ENCODE measurements around the gene KLHL5.

The KLHL5 gene

DNA sequence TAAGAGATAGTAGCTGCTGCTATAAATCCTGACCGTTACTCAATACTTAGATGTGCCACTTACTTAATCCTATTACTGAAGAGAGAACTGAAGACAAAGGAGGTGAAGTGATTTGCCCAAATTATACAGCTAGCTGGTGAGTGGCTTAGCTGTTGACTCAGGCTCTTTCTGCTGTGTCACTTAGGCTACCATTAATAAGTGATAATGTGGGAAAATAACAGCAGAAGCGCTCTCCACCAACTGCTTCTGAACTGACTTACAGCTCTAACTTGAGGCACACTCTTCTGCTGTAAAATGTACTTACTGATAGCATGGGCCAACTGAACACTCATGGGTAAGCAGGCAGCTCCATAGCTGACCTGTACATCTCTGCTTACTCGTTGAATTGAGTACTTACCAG is 7.5 kb upstream of the KLHL5 start:
- H3K27ac Mint-ChIP-seq = no peak overlapping the region
- no peak overlapping the region for H3K4me3 Mint-ChIP-seq
- H3K36me3 Mint-ChIP-seq = no peaks in the 10 kb centered on the region
- no peaks in the 10 kb centered on the region for H3K9me3 Mint-ChIP-seq
- no peaks in the 10 kb centered on the region for H3K27me3 Mint-ChIP-seq
- H3K4me1 Mint-ChIP-seq = peaks cover 49% of the 10 kb centered on the region

GRCh38 chr4:39056023-39056422 is 6.0 kb upstream of the KLHL5 start:
- Mint-ChIP-seq H3K36me3 (no peaks in the 10 kb centered on the region), H3K27ac (no peak overlapping the region), H3K27me3 (no peaks in the 10 kb centered on the region), H3K4me3 (no peak overlapping the region), H3K9me3 (no peaks in the 10 kb centered on the region), H3K4me1 (peaks cover 55% of the 10 kb centered on the region)

DNA sequence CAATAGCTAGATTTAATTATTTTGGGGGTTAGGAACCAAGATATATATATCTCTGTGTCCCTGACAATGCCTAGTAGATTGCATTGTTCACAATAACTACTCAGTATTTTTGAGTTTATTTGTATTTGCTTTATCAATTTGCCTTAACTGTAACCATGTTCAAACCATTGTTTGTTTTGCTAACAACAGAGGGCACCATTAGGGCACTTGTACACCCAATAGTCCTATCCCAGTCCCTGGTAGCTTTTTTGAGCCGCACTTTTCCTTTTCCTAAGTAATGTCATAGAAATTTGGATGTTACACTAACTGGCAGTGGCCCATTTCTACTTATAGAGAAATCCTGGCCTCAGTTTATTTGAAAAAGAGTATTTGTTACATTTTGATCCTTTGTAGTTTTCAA is 575 bp upstream of the KLHL5 start:
- Mint-ChIP-seq H3K36me3 (peaks cover 2% of the 10 kb centered on the region), H3K9me3 (no peaks in the 10 kb centered on the region), H3K27ac (no peak overlapping the region), H3K27me3 (no peaks in the 10 kb centered on the region), H3K4me3 (no peak overlapping the region), H3K4me1 (peaks cover 46% of the 10 kb centered on the region)

DNA sequence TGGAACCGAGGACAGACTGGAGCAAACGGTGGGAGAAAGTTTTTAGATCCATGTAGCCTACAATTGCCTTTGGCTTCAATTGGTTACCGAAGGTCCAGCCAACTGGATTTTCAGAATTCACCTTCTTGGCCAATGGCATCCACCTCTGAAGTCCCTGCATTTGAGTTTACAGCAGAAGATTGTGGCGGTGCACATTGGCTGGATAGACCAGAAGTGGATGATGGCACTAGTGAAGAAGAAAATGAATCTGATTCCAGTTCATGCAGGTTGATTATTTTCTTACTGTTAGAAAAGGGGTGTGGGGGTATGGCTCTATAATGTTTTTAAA is 702 bp downstream of the KLHL5 start:
- Mint-ChIP-seq H3K27me3 (no peaks in the 10 kb centered on the region), H3K4me3 (no peak overlapping the region), H3K36me3 (peaks cover 2% of the 10 kb centered on the region), H3K4me1 (peaks cover 45% of the 10 kb centered on the region), H3K27ac (no peak overlapping the region), H3K9me3 (no peaks in the 10 kb centered on the region)

DNA sequence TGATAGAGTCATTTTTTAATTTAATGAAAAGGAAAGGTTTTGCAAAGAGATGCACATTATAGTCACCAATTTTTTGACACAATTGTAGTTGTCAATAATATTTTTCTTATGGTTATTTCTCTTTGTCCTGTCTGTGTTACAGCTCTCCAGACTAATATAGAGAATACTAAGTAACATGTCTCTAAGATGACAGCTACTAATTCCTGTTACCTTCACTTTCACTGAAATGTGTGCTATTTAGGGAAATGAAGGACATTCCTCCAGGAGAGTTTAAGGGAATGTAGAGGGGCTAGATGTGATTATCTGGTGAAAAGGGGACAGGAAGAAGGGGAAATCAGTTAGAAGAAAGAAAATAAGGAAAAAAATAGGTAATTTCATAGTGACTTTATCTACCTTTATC is 1.4 kb downstream of the KLHL5 start:
- no peaks in the 10 kb centered on the region for H3K9me3 Mint-ChIP-seq
- H3K4me1 Mint-ChIP-seq = peaks cover 49% of the 10 kb centered on the region
- H3K4me3 Mint-ChIP-seq = no peak overlapping the region
- H3K36me3 Mint-ChIP-seq = peaks cover 5% of the 10 kb centered on the region
- no peaks in the 10 kb centered on the region for H3K27me3 Mint-ChIP-seq
- H3K27ac Mint-ChIP-seq = no peak overlapping the region

GRCh38 chr4:39066371-39066770 is 4.3 kb downstream of the KLHL5 start:
- Mint-ChIP-seq H3K27me3 (no peaks in the 10 kb centered on the region), H3K36me3 (peaks cover 5% of the 10 kb centered on the region), H3K27ac (no peak overlapping the region), H3K4me3 (no peak overlapping the region), H3K9me3 (no peaks in the 10 kb centered on the region), H3K4me1 (peaks cover 40% of the 10 kb centered on the region)

DNA sequence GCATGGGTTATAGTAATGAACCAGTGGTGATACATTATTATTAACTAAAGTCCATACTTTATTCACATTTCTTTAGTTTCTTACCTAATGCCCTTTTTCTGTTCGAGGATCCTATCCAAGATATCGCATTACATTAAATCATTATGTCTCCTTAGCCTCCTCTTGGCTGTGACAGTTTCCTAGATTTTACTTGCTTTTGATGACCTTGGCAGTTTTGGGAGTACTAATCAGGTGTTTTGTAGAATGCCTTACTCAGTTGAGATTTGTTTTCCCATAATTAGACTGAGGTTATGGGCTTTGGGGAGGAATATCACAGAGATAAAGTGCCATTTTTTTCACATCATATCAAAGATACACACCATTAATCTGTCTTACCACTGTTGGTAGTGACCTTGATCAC is 5.0 kb downstream of the KLHL5 start:
- Mint-ChIP-seq H3K4me3 (no peak overlapping the region), H3K4me1 (peaks cover 34% of the 10 kb centered on the region), H3K27me3 (no peaks in the 10 kb centered on the region), H3K36me3 (peaks cover 5% of the 10 kb centered on the region), H3K9me3 (no peaks in the 10 kb centered on the region), H3K27ac (no peak overlapping the region)

GRCh38 chr4:39067451-39067850 is 5.4 kb downstream of the KLHL5 start:
- no peak overlapping the region for H3K4me3 Mint-ChIP-seq
- H3K9me3 Mint-ChIP-seq = no peaks in the 10 kb centered on the region
- no peaks in the 10 kb centered on the region for H3K27me3 Mint-ChIP-seq
- H3K36me3 Mint-ChIP-seq = peaks cover 5% of the 10 kb centered on the region
- H3K27ac Mint-ChIP-seq = no peak overlapping the region
- H3K4me1 Mint-ChIP-seq = peaks cover 29% of the 10 kb centered on the region

- Mint-ChIP-seq H3K4me3 (no peak overlapping the region), H3K4me1 (peaks cover 17% of the 10 kb centered on the region), H3K36me3 (peaks cover 3% of the 10 kb centered on the region), H3K27me3 (no peaks in the 10 kb centered on the region), H3K27ac (no peak overlapping the region), H3K9me3 (no peaks in the 10 kb centered on the region)
Observed at GRCh38 chr4:39068907-39069306, 6.9 kb downstream of the KLHL5 start.

- no peaks in the 10 kb centered on the region for H3K27me3 Mint-ChIP-seq
- no peak overlapping the region for H3K27ac Mint-ChIP-seq
- no peaks in the 10 kb centered on the region for H3K4me1 Mint-ChIP-seq
- H3K36me3 Mint-ChIP-seq = peaks cover 17% of the 10 kb centered on the region
- H3K9me3 Mint-ChIP-seq = no peaks in the 10 kb centered on the region
- H3K4me3 Mint-ChIP-seq = no peak overlapping the region
Observed at GRCh38 chr4:39078829-39079228, 16.8 kb downstream of the KLHL5 start.

DNA sequence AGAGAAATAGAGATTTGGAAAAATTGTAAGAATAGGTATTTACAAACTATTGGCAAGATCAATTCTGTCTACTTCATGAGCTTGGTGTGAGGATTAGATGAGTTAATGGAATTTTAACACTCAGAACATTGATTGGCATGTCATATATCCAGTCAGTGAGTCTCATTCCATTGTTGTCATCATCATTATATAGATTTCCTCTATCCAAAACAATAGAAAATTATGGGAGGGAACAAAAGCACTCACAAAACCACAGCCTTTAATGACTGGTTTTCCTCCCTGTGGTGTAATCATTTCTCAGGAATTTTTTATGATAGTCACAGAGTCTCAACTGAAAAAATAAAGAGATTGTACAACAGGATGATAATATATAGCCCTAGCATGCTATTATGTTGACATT is 21.1 kb downstream of the KLHL5 start:
- Mint-ChIP-seq H3K4me3 (no peak overlapping the region), H3K27ac (no peak overlapping the region), H3K4me1 (no peaks in the 10 kb centered on the region), H3K9me3 (no peaks in the 10 kb centered on the region), H3K36me3 (peaks cover 16% of the 10 kb centered on the region), H3K27me3 (no peaks in the 10 kb centered on the region)

- Mint-ChIP-seq H3K27me3 (no peaks in the 10 kb centered on the region), H3K4me3 (no peak overlapping the region), H3K27ac (no peak overlapping the region), H3K4me1 (no peaks in the 10 kb centered on the region), H3K36me3 (peaks cover 17% of the 10 kb centered on the region), H3K9me3 (no peaks in the 10 kb centered on the region)
Observed at GRCh38 chr4:39085891-39086290, 23.9 kb downstream of the KLHL5 start.

DNA sequence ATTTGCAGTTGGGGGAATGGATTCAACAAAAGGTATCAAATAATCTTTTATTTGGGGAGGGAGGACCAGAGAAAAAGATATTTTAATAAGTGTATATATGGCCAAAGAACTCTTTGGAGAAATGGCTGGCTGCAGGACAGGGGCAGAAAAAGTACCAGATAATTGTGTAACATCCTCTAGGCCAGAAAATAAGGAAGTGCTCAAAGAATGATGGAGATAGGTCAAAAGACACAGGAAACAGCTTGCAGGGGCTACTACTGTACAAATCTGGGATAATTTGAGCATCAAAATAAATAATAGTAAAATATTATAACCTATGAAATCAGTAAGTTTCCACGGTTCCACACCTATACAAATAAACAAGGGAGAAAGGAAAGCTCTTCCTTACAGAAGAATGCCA is 34.8 kb downstream of the KLHL5 start:
- no peak overlapping the region for H3K4me3 Mint-ChIP-seq
- H3K27me3 Mint-ChIP-seq = no peaks in the 10 kb centered on the region
- no peak overlapping the region for H3K27ac Mint-ChIP-seq
- H3K4me1 Mint-ChIP-seq = no peaks in the 10 kb centered on the region
- H3K36me3 Mint-ChIP-seq = peaks cover 5% of the 10 kb centered on the region
- no peaks in the 10 kb centered on the region for H3K9me3 Mint-ChIP-seq

GRCh38 chr4:39097290-39097689 is 35.3 kb downstream of the KLHL5 start:
- Mint-ChIP-seq H3K27ac (no peak overlapping the region), H3K4me1 (no peaks in the 10 kb centered on the region), H3K9me3 (no peaks in the 10 kb centered on the region), H3K27me3 (no peaks in the 10 kb centered on the region), H3K4me3 (no peak overlapping the region), H3K36me3 (peaks cover 5% of the 10 kb centered on the region)

- Mint-ChIP-seq H3K27ac (peak overlapping the region; percentile 26), H3K9me3 (peaks cover 4% of the 10 kb centered on the region), H3K4me1 (no peaks in the 10 kb centered on the region)
Observed at GRCh38 chr4:39102297-39102696, 40.3 kb downstream of the KLHL5 start.

DNA sequence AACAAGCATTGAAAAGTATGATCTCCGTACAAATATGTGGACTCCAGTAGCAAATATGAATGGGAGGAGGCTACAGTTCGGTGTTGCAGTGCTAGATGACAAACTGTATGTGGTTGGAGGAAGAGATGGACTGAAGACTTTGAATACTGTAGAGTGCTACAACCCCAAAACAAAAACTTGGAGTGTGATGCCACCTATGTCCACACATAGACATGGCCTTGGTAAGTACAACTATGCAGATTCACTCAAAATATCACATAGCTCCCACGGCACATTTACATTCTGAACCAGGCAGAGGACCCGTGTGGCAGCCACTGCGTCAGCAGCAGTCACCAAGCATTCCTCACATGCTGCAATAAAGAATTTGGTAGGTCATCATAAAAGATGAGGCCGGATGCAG is 41.3 kb downstream of the KLHL5 start:
- Mint-ChIP-seq H3K4me3 (no peak overlapping the region), H3K9me3 (peaks cover 4% of the 10 kb centered on the region), H3K27ac (no peak overlapping the region), H3K4me1 (no peaks in the 10 kb centered on the region), H3K27me3 (no peaks in the 10 kb centered on the region), H3K36me3 (peaks cover 23% of the 10 kb centered on the region)

More at GRCh38 chr4:39102297-39102696, 40.3 kb downstream of the KLHL5 start:
- Mint-ChIP-seq H3K4me3 (no peak overlapping the region), H3K27me3 (no peaks in the 10 kb centered on the region), H3K36me3 (peaks cover 20% of the 10 kb centered on the region)

DNA sequence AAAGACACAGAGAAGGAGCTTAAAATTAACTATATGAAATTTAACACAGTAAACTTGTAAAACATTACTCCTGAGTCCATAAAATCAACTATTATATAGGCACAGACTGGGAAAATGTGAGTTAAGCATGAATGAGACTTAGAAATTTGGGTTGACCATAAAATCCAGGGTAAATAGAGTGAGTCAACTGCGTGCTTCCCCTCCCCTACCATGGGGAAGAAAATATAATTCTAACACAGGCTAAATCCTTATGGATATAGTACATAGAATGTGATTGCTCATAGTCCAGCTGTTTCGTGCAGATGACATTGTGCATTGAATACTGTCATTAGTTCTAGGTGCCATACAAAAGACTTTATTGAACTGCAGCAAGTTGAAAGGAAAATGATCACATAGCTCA is 42.2 kb downstream of the KLHL5 start:
- peaks cover 4% of the 10 kb centered on the region for H3K9me3 Mint-ChIP-seq
- no peaks in the 10 kb centered on the region for H3K4me1 Mint-ChIP-seq
- H3K4me3 Mint-ChIP-seq = no peak overlapping the region
- H3K27me3 Mint-ChIP-seq = no peaks in the 10 kb centered on the region
- H3K36me3 Mint-ChIP-seq = peaks cover 23% of the 10 kb centered on the region
- H3K27ac Mint-ChIP-seq = no peak overlapping the region

DNA sequence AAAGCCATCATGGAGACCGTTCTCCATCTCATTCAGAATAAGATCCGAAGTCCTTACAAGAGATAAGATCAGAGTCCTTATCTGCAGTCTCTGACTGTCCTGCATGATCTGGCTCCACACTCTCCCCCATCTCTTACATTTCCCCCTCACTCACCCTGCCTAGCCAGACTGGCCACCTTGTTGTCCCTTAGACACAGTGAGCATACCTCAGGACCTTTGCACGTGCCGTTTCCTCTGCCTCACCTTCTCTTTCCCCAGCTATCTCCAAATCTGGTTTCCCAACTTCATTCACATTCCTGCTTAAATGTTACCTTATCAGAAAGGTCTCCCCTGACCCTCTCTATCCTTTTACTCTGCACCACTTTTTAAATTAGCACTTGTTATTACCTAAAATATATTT is 44.0 kb downstream of the KLHL5 start:
- Mint-ChIP-seq H3K9me3 (peaks cover 4% of the 10 kb centered on the region), H3K27me3 (no peaks in the 10 kb centered on the region), H3K36me3 (peaks cover 23% of the 10 kb centered on the region), H3K4me3 (no peak overlapping the region), H3K4me1 (no peaks in the 10 kb centered on the region), H3K27ac (no peak overlapping the region)

Data from activated naive CD4-positive, alpha-beta T cell treated with anti-CD3 and anti-CD28 coated beads, Interleukin-2, amount 50 U/mL, for 24 hours (primary cell).